OCI-LY7 (cell line): Measurements from ENCODE around the gene XRCC5. TPM values are rescaled to one million over a fixed set of nuclear protein-coding genes. Genes with fewer than 3 reads are reported as not detected.

Source experiments
- BruUV-seq: library from RNA; stranded (reverse); fragments of 400-500 nt; replicated peaks from 2 replicates; lab custom pipeline; 2021; lab: Mats Ljungman, UMichigan
- CTCF ChIA-PET: fragments of 300-600 bp; sonication (Branson Sonifier 250); formaldehyde crosslinking; loops from one replicate; lab custom pipeline; 2022; ENCODE audit warnings: antibody characterized with exemption; ENCODE audit not compliant: unreplicated experiment; lab: Charles Lee
- POLR2A ChIA-PET: fragments of 300-600 bp; sonication (Branson Sonifier 250); formaldehyde crosslinking; loops from one replicate; lab custom pipeline; 2022; ENCODE audit warnings: antibody characterized with exemption; lab: Charles Lee
- DNase-seq: peaks from one replicate; pipeline ENCODE4 v3.0.0-alpha.2; 2015; ENCODE audit warnings: low spot score
- H2AFZ ChIP-seq: fragments of 200-600 bp; sonication (generic), shearing (Covaris generic); 2 replicates; pipeline ENCODE4 v1.6.1; 2014; ENCODE audit warnings: mild to moderate bottlenecking, antibody characterized with exemption, low read length, moderate library complexity
- H3K27ac ChIP-seq: fragments of 200-600 bp; sonication (generic); 2 replicates; pipeline ENCODE4 v1.5.1; 2014; ENCODE audit warnings: mixed run types, low read depth, mild to moderate bottlenecking, moderate library complexity, low read length, inconsistent platforms; ENCODE audit not compliant: poor library complexity, severe bottlenecking
- H3K36me3 ChIP-seq: fragments of 200-600 bp; sonication (generic); 2 replicates; pipeline ENCODE4 v1.6.1; 2014; ENCODE audit warnings: mild to moderate bottlenecking, antibody characterized with exemption, low read length, moderate library complexity, mixed read lengths; ENCODE audit not compliant: insufficient read depth
- H3K4me1 ChIP-seq: fragments of 200-600 bp; sonication (generic); 2 replicates; pipeline ENCODE4 v1.5.1; 2014; ENCODE audit warnings: mild to moderate bottlenecking, low read length; ENCODE audit not compliant: insufficient read depth, poor library complexity, severe bottlenecking
- H3K4me2 ChIP-seq: fragments of 200-600 bp; sonication (generic); 2 replicates; pipeline ENCODE4 v1.6.1; 2014; ENCODE audit warnings: mild to moderate bottlenecking, low read length
- H3K4me3 ChIP-seq: fragments of 200-600 bp; sonication (generic); 2 replicates; pipeline ENCODE4 v1.5.1; 2014; ENCODE audit warnings: mild to moderate bottlenecking, low read depth, low read length; ENCODE audit not compliant: poor library complexity, severe bottlenecking
- H3K79me2 ChIP-seq: fragments of 200-600 bp; sonication (generic); 2 replicates; pipeline ENCODE4 v1.6.1; 2016; ENCODE audit warnings: low read depth, mild to moderate bottlenecking, low read length, moderate library complexity, mixed read lengths; ENCODE audit not compliant: insufficient read depth
- H3K9me2 ChIP-seq: fragments of 200-600 bp; sonication (generic); 2 replicates; pipeline ENCODE4 v1.6.1; 2016; ENCODE audit warnings: mild to moderate bottlenecking, low read length, mixed read lengths; ENCODE audit not compliant: insufficient read depth
- H3K9me3 ChIP-seq: fragments of 200-600 bp; sonication (generic); 2 replicates; pipeline ENCODE4 v1.6.1; 2014; ENCODE audit warnings: mild to moderate bottlenecking, mixed run types, low read length, mixed read lengths
- H4K20me1 ChIP-seq: fragments of 200-600 bp; sonication (generic); 2 replicates; pipeline ENCODE4 v1.6.1; 2014; ENCODE audit warnings: mild to moderate bottlenecking, antibody characterized with exemption, low read length, moderate library complexity, mixed read lengths; ENCODE audit not compliant: insufficient read depth
- CTCF ChIP-seq: fragments of 200-600 bp; sonication (generic); conservative IDR thresholded peaks from 2 replicates; pipeline ENCODE4 v1.5.1; 2014; ENCODE audit warnings: mild to moderate bottlenecking, antibody characterized with exemption, low read length, moderate library complexity, mixed read lengths
- EZH2phosphoT487 ChIP-seq: fragments of 200-600 bp; sonication (generic); IDR thresholded peaks from 2 replicates; pipeline ENCODE4 v1.6.1; 2018; ENCODE audit warnings: low read depth, borderline replicate concordance, mild to moderate bottlenecking, mixed run types, antibody characterized with exemption, low read length, moderate library complexity, mixed read lengths
- intact Hi-C: fragments of 100-400 bp; cut with micrococcal nuclease; formaldehyde crosslinking; loops from one replicate; pipeline ENCODE4 v1.10.0; 2022; ENCODE audit not compliant: unreplicated experiment
- total RNA-seq, 2 experiments: library from RNA; depleted of rRNA in 1 of 2; stranded (reverse); fragments of >200 nt in 1 of 2; shearing (Covaris generic) in 1 of 2; gene quantifications; 2 replicates each; pipeline ENCODE4 v1.2.3, GENCODE V29; 2014 to 2022

XRCC5 gene
- total RNA-seq, 2 experiments from 2014 or later, result 174 to 344 TPM

DNA sequence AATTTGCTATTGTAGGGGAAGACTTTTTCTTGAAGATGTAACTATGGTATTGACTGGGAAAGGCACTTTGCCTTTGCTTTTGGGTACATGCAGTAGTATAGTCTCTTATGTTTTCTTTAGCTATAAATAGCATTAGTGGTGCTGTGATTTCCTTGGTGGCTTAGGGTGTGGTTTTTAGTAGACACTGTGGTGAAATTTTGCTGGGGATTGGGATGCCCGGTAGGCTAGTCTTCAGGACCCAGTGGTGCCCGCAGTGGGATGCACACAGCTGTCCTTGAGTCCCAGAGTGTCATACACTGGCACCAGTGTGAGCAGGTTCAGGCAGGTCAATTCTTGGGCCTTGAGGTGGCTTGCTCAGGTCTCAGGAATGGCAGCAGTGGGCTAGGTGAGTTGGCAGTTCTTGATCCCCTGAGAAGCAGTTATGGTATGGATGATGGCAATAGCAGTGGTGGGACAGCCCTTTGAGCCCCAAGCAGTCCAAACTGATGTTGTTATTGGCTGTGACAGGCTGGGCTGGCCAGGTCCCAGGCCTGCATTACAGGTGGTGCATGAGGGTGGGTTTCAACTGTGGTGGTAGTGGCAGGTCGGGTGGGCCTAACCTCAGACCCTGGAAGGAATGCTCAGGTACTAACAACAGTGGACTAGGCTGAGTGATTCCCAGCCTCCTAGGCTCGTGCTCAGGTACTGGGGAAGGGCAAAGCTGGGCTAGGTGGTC, 124.3 kb downstream of the XRCC5 start:
- Histone ChIP-seq H3K4me1 (no peaks in the 10 kb centered on the region), H3K27ac (no peak overlapping the region), H3K4me2 (no peak overlapping the region), H3K9me2 (no peaks in the 10 kb centered on the region), H4K20me1 (no peaks in the 10 kb centered on the region), H3K36me3 (no peaks in the 10 kb centered on the region), H3K9me3 (peaks cover 7% of the 10 kb centered on the region; the same call in 1 of the 2 replicates), H3K79me2 (no peaks in the 10 kb centered on the region), H3K4me3 (no peak overlapping the region), H2AFZ (no peak overlapping the region)
- TF ChIP-seq CTCF (no peak), EZH2phosphoT487 (no peak)
- BruUV-seq, result no TSS peak
- intact Hi-C loops, result no loop called here
- POLR2A ChIA-PET, result no interaction called here
- no peak for DNase-seq
- CTCF ChIA-PET, result no interaction called here

- Histone ChIP-seq H3K4me2 (no peak overlapping the region), H2AFZ (no peak overlapping the region), H3K27ac (no peak overlapping the region), H4K20me1 (no peaks in the 10 kb centered on the region), H3K79me2 (no peaks in the 10 kb centered on the region), H3K9me2 (no peaks in the 10 kb centered on the region), H3K4me3 (no peak overlapping the region), H3K9me3 (peaks cover 7% of the 10 kb centered on the region; the same call in 1 of the 2 replicates), H3K4me1 (no peaks in the 10 kb centered on the region), H3K36me3 (no peaks in the 10 kb centered on the region)
- CTCF ChIA-PET, result no interaction called here
- POLR2A ChIA-PET, result no interaction called here
- TF ChIP-seq CTCF (no peak), EZH2phosphoT487 (no peak)
- no TSS peak for BruUV-seq
- intact Hi-C loops, result no loop called here
- no peak for DNase-seq
Observed at GRCh38 chr2:216234106-216234505, 125.0 kb downstream of the XRCC5 start.

- CTCF ChIA-PET, result no interaction called here
- no peak overlapping the region for H2AFZ ChIP-seq
- intact Hi-C loops, result no loop called here
- no peak overlapping the region for H3K27ac ChIP-seq
- DNase-seq, result no peak
- H3K9me2 ChIP-seq, result no peaks in the 10 kb centered on the region
- no peaks in the 10 kb centered on the region for H3K36me3 ChIP-seq
- H4K20me1 ChIP-seq, result no peaks in the 10 kb centered on the region
- POLR2A ChIA-PET, result no interaction called here
- H3K4me3 ChIP-seq, result no peak overlapping the region
- H3K4me2 ChIP-seq, result no peak overlapping the region
- TF ChIP-seq CTCF, result no peak
- TF ChIP-seq EZH2phosphoT487, result no peak
- no peaks in the 10 kb centered on the region for H3K79me2 ChIP-seq
- peaks cover 7% of the 10 kb centered on the region; the same call in 1 of the 2 replicates for H3K9me3 ChIP-seq
- no peaks in the 10 kb centered on the region for H3K4me1 ChIP-seq
- no TSS peak for BruUV-seq
Observed at GRCh38 chr2:216235462-216235861, 126.3 kb downstream of the XRCC5 start.
